ENCODE measurements around the gene EDARADD.
"Not testable (repeated sequence)": the region's sequence is repeated elsewhere in the genome, so short reads cannot be mapped to it uniquely, and the experiment has no call there.

The EDARADD gene

GRCh38 chr1:236494586-236495466 lies 100.7 kb downstream of the EDARADD start:
- no peaks in the 10 kb centered on the region for H4K20me1 ChIP-seq
- H3K9me3 ChIP-seq: no peaks in the 10 kb centered on the region
- no peak overlapping the region for H3K9ac ChIP-seq
- no peak for TF ChIP-seq Cebpa-rat (IDR thresholded peaks at IDR 0.05)
- H3K36me3 ChIP-seq: no peaks in the 10 kb centered on the region
- no peak overlapping the region for H3K27ac ChIP-seq
- H3K4me1 ChIP-seq: peaks cover 16% of the 10 kb centered on the region
- H3K4me3 ChIP-seq: no peak overlapping the region
- H3K4me2 ChIP-seq: no peak overlapping the region; the same call in 1 of the 2 replicates
- H3K27me3 ChIP-seq: no peaks in the 10 kb centered on the region

- TF ChIP-seq Cebpa-rat (IDR thresholded peaks at IDR 0.05): no peak
- peaks cover 16% of the 10 kb centered on the region for H3K4me1 ChIP-seq
- no peak overlapping the region for H3K27ac ChIP-seq
- H3K9ac ChIP-seq: no peak overlapping the region
- no peak overlapping the region for H3K4me2 ChIP-seq
- no peaks in the 10 kb centered on the region for H3K27me3 ChIP-seq
- H3K4me3 ChIP-seq: no peak overlapping the region
- no peaks in the 10 kb centered on the region for H4K20me1 ChIP-seq
- no peaks in the 10 kb centered on the region for H3K36me3 ChIP-seq
- H3K9me3 ChIP-seq: no peaks in the 10 kb centered on the region
Measured at GRCh38 chr1:236495467-236496112, 101.5 kb downstream of the EDARADD start.

GRCh38 chr1:236497908-236498307 lies 103.8 kb downstream of the EDARADD start:
- Histone ChIP-seq H4K20me1 (no peaks in the 10 kb centered on the region), H3K9me3 (no peaks in the 10 kb centered on the region), H3K4me3 (no peak overlapping the region), H3K4me2 (no peak overlapping the region), H3K36me3 (no peaks in the 10 kb centered on the region), H3K27me3 (no peaks in the 10 kb centered on the region), H3K27ac (no peak overlapping the region), H3K4me1 (peaks cover 12% of the 10 kb centered on the region; the same call in 1 of the 2 replicates), H3K9ac (no peak overlapping the region)
- TF ChIP-seq Cebpa-rat (IDR thresholded peaks at IDR 0.05): no peak

- H3K36me3 ChIP-seq: no peaks in the 10 kb centered on the region
- no peak overlapping the region for H3K27ac ChIP-seq
- TF ChIP-seq Cebpa-rat (IDR thresholded peaks at IDR 0.05): no peak
- no peak overlapping the region for H3K4me2 ChIP-seq
- no peak overlapping the region for H3K4me3 ChIP-seq
- H3K4me1 ChIP-seq: peaks cover 11% of the 10 kb centered on the region; the same call in 1 of the 2 replicates
- H3K9me3 ChIP-seq: no peaks in the 10 kb centered on the region
- H3K27me3 ChIP-seq: no peaks in the 10 kb centered on the region
- H4K20me1 ChIP-seq: no peaks in the 10 kb centered on the region
- H3K9ac ChIP-seq: no peak overlapping the region
Measured at GRCh38 chr1:236501093-236501492, 107.0 kb downstream of the EDARADD start.

- TF ChIP-seq Cebpa-rat (IDR thresholded peaks at IDR 0.05): no peak
- H3K4me2 ChIP-seq: peak overlapping the region; percentile 51; the same call in 1 of the 2 replicates
Measured at GRCh38 chr1:236502579-236502971, 108.5 kb downstream of the EDARADD start.

GRCh38 chr1:236502972-236503639 lies 109.0 kb downstream of the EDARADD start:
- no peaks in the 10 kb centered on the region for H4K20me1 ChIP-seq
- H3K27me3 ChIP-seq: no peaks in the 10 kb centered on the region
- TF ChIP-seq Cebpa-rat (IDR thresholded peaks at IDR 0.05): no peak
- peak overlapping the region; percentile 18; the same call in 1 of the 2 replicates for H3K27ac ChIP-seq
- H3K4me2 ChIP-seq: peak overlapping the region; percentile 51
- no peak overlapping the region for H3K4me3 ChIP-seq
- no peak overlapping the region for H3K9ac ChIP-seq
- no peaks in the 10 kb centered on the region for H3K36me3 ChIP-seq
- no peaks in the 10 kb centered on the region for H3K9me3 ChIP-seq
- peaks cover 11% of the 10 kb centered on the region; the same call in 1 of the 2 replicates for H3K4me1 ChIP-seq

More at GRCh38 chr1:236502579-236502971, 108.5 kb downstream of the EDARADD start:
- H3K27ac ChIP-seq: no peak overlapping the region
- H3K9me3 ChIP-seq: no peaks in the 10 kb centered on the region
- H3K4me1 ChIP-seq: peaks cover 11% of the 10 kb centered on the region; the same call in 1 of the 2 replicates
- no peaks in the 10 kb centered on the region for H3K36me3 ChIP-seq
- H3K9ac ChIP-seq: no peak overlapping the region
- H3K4me3 ChIP-seq: no peak overlapping the region
- H4K20me1 ChIP-seq: no peaks in the 10 kb centered on the region
- H3K27me3 ChIP-seq: no peaks in the 10 kb centered on the region

GRCh38 chr1:236504338-236504737 lies 110.3 kb downstream of the EDARADD start:
- H3K4me3 ChIP-seq, H4K20me1 ChIP-seq, H3K4me2 ChIP-seq, H3K9me3 ChIP-seq, H3K27ac ChIP-seq, H3K36me3 ChIP-seq, H3K9ac ChIP-seq, H3K27me3 ChIP-seq: not testable (repeated sequence)
- H3K4me1 ChIP-seq: peaks cover 11% of the 10 kb centered on the region; the same call in 1 of the 2 replicates

GRCh38 chr1:236507022-236507700 lies 113.1 kb downstream of the EDARADD start:
- H3K4me3 ChIP-seq: no peak overlapping the region
- H3K4me1 ChIP-seq: peaks cover 11% of the 10 kb centered on the region; the same call in 1 of the 2 replicates
- H3K27ac ChIP-seq: no peak overlapping the region
- H4K20me1 ChIP-seq: no peaks in the 10 kb centered on the region
- H3K9me3 ChIP-seq: no peaks in the 10 kb centered on the region
- no peaks in the 10 kb centered on the region for H3K27me3 ChIP-seq
- no peak overlapping the region for H3K9ac ChIP-seq
- H3K36me3 ChIP-seq: no peaks in the 10 kb centered on the region
- H3K4me2 ChIP-seq: no peak overlapping the region
- no peak for TF ChIP-seq Cebpa-rat (IDR thresholded peaks at IDR 0.05)

GRCh38 chr1:236508593-236509027 lies 114.5 kb downstream of the EDARADD start:
- no peak overlapping the region for H3K9ac ChIP-seq
- H4K20me1 ChIP-seq: no peaks in the 10 kb centered on the region
- no peak overlapping the region for H3K4me3 ChIP-seq
- no peaks in the 10 kb centered on the region for H3K9me3 ChIP-seq
- TF ChIP-seq Cebpa-rat (IDR thresholded peaks at IDR 0.05): no peak
- H3K27me3 ChIP-seq: no peaks in the 10 kb centered on the region
- no peak overlapping the region for H3K4me2 ChIP-seq
- no peaks in the 10 kb centered on the region for H3K4me1 ChIP-seq
- H3K36me3 ChIP-seq: no peaks in the 10 kb centered on the region
- no peak overlapping the region for H3K27ac ChIP-seq
